Stomach (tissue), 19 donors: ENCODE results near the gene PABPC1L2B. TPM values are rescaled to one million over a fixed set of nuclear protein-coding genes. Genes with fewer than 3 reads are reported as not detected.
"Not testable (repeated sequence)": the region's sequence is repeated elsewhere in the genome, so short reads cannot be mapped to it uniquely, and the experiment has no call there.

Experiments
- DNase-seq, 2 donors: peaks; one replicate each; pipeline versions ENCODE4 v3.0.0 to v3.0.0-alpha.2; 2013 to 2019
- H3K27ac ChIP-seq, 5 donors: fragments of 200-600 bp in 4 of 5; sonication (generic) in 4 of 5; one replicate each; pipeline ENCODE4 v1.5.1; 2013 to 2019; ENCODE audit warnings: mild to moderate bottlenecking in 1 of 5, moderate library complexity in 1 of 5
- H3K27me3 ChIP-seq, 3 donors: fragments of 200-600 bp; sonication (generic); one replicate each; pipeline ENCODE4 v1.5.1; 2017 to 2019; ENCODE audit warnings: mixed run types in 1 of 3
- H3K36me3 ChIP-seq, 4 donors: fragments of 200-600 bp; sonication (generic); 1 replicate in 3 of 4; 2 replicates in 1 of 4; pipeline ENCODE4 v1.5.1; 2016 to 2019
- H3K4me1 ChIP-seq, 4 donors: fragments of 200-600 bp; sonication (generic); one replicate each; pipeline ENCODE4 v1.5.1; 2016 to 2019
- H3K4me3 ChIP-seq, 4 donors: fragments of 200-600 bp; sonication (generic) in 3 of 4; one replicate each; pipeline ENCODE4 v1.5.1; 2016 to 2019; ENCODE audit warnings: mild to moderate bottlenecking in 1 of 4
- H3K9me3 ChIP-seq, 4 donors: fragments of 200-600 bp; sonication (generic); one replicate each; pipeline ENCODE4 v1.5.1; 2016 to 2019
- EP300 ChIP-seq: sonication (generic); formaldehyde crosslinking; IDR thresholded peaks from one replicate; pipeline ENCODE4 v1.6.1; 2017; ENCODE audit warnings: antibody characterized with exemption
- POLR2A ChIP-seq, 4 donors: fragments of 450-650 bp; IDR thresholded peaks; one replicate each; pipeline ENCODE4 v1.6.1; 2016; ENCODE audit warnings: antibody characterized with exemption in 4 of 4, control low read depth in 2 of 4, mild to moderate bottlenecking in 1 of 4, moderate library complexity in 1 of 4
- WGBS, 5 donors: extraction: QIAGEN DNeasy Blood & Tissue Kit in 3 of 5; methylation state at CpG; one replicate each; pipeline versions ENCODE4 v1.1.5 to v1.1.7; 2013 to 2018; 5-methylcytosine and 5-hydroxymethylcytosine counted together
- intact Hi-C: fragments of 100-400 bp; cut with DNase I; formaldehyde crosslinking; loops from one replicate; pipeline ENCODE4 v1.15.1; 2023; ENCODE audit warnings: low total_unique reads
- long read RNA-seq, 10 donors: transcript quantifications; one replicate each; lab custom pipeline, GENCODE V29; 2026
- polyA plus RNA-seq, 3 donors: library from polyadenylated mRNA; stranded (reverse); fragments of 200-250 nt; gene quantifications; one replicate each; pipeline ENCODE4 v1.2.3, GENCODE V29; 2013
- total RNA-seq, 5 donors: library from RNA; depleted of rRNA; stranded (reverse); fragments of >200 nt; gene quantifications; one replicate each; pipeline versions ENCODE4 v1.1.0 to v1.2.3, GENCODE V29; 2014 to 2016
- TF ChIP-seq, protein P1 (sequence below), 7 experiments: fragments of 450-650 bp in 4 of 7; fragments of 200-600 bp in 3 of 7; sonication (generic) in 3 of 7; IDR thresholded peaks; one replicate each; pipeline ENCODE4 v1.5.1; 2016 to 2019; ENCODE audit warnings: antibody characterized with exemption in 7 of 7, control low read depth in 2 of 7, mild to moderate bottlenecking in 1 of 7
- donor health status: healthy with polysubstance abuse.
- donor health status: Bipolar disorder and iron deficiency.
- donor health status: healthy.

PABPC1L2B gene
- total RNA-seq (not detected), polyA plus RNA-seq (not detected)
- long read RNA-seq, donor 1: 0 reads
- long read RNA-seq, donor 2: 0 reads
- long read RNA-seq, donor 3: 0 reads
- long read RNA-seq, donor 4: 0 reads
- long read RNA-seq, donor 5: 0 reads
- long read RNA-seq, donor 6, partial matches to known transcripts: 0 of 1 reads
- long read RNA-seq, donor 6, other reads (novel, unspliced or antisense): 0 of 1 reads
- long read RNA-seq, donor 7: 0 reads
- long read RNA-seq, donor 8: 0 reads
- long read RNA-seq, donor 9: 0 reads
- long read RNA-seq, donor 10: 0 reads

- H3K27ac ChIP-seq, H3K27me3 ChIP-seq, DNase-seq, H3K36me3 ChIP-seq, H3K4me3 ChIP-seq, H3K9me3 ChIP-seq, intact Hi-C loops, H3K4me1 ChIP-seq: not testable (repeated sequence)
- WGBS, 5 donors: no CpG with 5 or more reads among the region's 44 CpGs
Observed at GRCh38 chrX:73002733-73003132, at the start of gene PABPC1L2B. Gene PABPC1L2B (plus strand): TSS chrX:73002939. CDS start chrX:73003643, 704 bp downstream.

DNA sequence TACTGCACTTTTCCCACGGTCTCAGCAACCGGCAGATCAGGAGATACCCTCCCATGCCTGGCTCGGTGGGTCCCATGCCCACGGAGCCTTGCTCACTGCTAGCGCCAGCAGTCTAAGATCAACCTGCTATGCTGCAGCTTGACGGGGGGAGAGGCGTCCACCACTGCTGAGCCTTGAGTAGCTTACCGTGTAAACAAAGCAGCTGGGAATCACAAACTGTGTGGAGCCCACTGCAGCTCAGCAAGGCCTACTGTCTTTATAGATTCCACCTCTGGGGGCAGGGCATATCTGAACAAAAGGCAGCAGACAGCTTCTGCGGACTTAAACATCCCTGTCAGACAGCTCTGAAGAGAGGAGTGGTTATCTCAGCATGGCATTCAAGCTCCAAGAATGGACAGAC, 42.8 kb upstream of the PABPC1L2B start:
- H3K9me3 ChIP-seq, H3K27me3 ChIP-seq, H3K36me3 ChIP-seq, H3K4me1 ChIP-seq, H3K4me3 ChIP-seq, intact Hi-C loops, H3K27ac ChIP-seq, DNase-seq: not testable (repeated sequence)
- WGBS, 5 donors: no CpG with 5 or more reads among the region's 9 CpGs

DNA sequence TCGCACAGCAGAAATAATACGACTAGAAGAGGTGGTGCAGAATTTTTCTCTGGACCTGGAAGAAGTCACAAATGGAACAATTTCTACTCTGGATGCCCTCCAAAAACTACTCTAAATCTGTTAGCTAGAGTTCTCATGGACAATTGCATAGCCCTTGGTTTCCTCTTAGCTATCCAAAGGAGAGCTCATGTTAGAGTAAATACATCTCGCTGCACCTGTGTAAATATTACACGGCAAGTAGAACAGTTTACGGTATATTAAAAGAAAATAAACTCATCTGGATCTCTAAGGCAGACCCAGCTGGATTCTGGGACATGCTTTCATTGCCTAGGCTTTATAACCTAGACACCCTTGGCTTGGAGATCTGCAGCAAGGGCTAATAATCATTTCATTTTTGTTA, 30.9 kb upstream of the PABPC1L2B start:
- H3K9me3 ChIP-seq, H3K27ac ChIP-seq, H3K27me3 ChIP-seq, H3K4me1 ChIP-seq, H3K36me3 ChIP-seq, intact Hi-C loops, H3K4me3 ChIP-seq, DNase-seq: not testable (repeated sequence)
- no CpG with 5 or more reads among the region's 5 CpGs for WGBS, 5 donors

GRCh38 chrX:72974885-72975284, 27.9 kb upstream of the PABPC1L2B start:
- H3K27me3 ChIP-seq, H3K9me3 ChIP-seq, H3K27ac ChIP-seq, H3K36me3 ChIP-seq, H3K4me3 ChIP-seq, H3K4me1 ChIP-seq, DNase-seq, intact Hi-C loops: not testable (repeated sequence)
- no CpG with 5 or more reads among the region's 7 CpGs for WGBS, 5 donors

- DNase-seq, H3K27ac ChIP-seq, H3K27me3 ChIP-seq, H3K9me3 ChIP-seq, H3K4me3 ChIP-seq, H3K36me3 ChIP-seq, intact Hi-C loops, H3K4me1 ChIP-seq: not testable (repeated sequence)
- WGBS, 5 donors: 46 to 64% (median 49%) methylated on average over 3 to 5 of the region's 5 CpGs
Observed at GRCh38 chrX:72980894-72981469, 21.8 kb upstream of the PABPC1L2B start.

DNA sequence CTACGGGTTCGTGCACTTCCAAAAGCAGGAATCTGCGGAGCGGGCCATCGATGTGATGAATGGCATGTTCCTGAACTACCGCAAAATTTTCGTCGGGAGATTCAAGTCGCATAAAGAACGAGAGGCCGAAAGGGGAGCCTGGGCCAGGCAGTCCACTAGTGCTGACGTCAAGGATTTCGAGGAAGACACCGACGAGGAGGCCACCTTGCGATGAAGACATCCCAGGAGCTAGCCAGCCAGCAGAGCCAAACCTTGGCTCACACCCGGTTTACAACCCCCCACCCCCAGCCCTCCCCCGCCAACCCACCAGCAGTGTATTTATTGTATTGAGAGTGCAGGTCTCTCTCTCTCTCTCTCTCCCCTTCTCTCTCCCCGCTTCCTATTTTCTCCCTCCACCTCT, 1.3 kb downstream of the PABPC1L2B start:
- H3K4me3 ChIP-seq, H3K36me3 ChIP-seq, H3K9me3 ChIP-seq, H3K27ac ChIP-seq, intact Hi-C loops, H3K27me3 ChIP-seq, DNase-seq, H3K4me1 ChIP-seq: not testable (repeated sequence)
- no CpG with 5 or more reads among the region's 19 CpGs for WGBS, 5 donors

- Histone ChIP-seq H3K4me3 (no peak overlapping the region), H3K27me3 (no peaks in the 10 kb centered on the region), H3K4me1 (no peaks in the 10 kb centered on the region), H3K9me3 (peaks cover 0 to 42% (median 23%) of the 10 kb centered on the region in 4 donors), H3K36me3 (no peaks in the 10 kb centered on the region), H3K27ac (no peak overlapping the region)
- intact Hi-C loops: no loop called here
- DNase-seq: no peak
- WGBS, 5 donors: 88 to 96% (median 93%) methylated on average over 9 to 30 of the region's 30 CpGs
- TF ChIP-seq, protein P1, sequence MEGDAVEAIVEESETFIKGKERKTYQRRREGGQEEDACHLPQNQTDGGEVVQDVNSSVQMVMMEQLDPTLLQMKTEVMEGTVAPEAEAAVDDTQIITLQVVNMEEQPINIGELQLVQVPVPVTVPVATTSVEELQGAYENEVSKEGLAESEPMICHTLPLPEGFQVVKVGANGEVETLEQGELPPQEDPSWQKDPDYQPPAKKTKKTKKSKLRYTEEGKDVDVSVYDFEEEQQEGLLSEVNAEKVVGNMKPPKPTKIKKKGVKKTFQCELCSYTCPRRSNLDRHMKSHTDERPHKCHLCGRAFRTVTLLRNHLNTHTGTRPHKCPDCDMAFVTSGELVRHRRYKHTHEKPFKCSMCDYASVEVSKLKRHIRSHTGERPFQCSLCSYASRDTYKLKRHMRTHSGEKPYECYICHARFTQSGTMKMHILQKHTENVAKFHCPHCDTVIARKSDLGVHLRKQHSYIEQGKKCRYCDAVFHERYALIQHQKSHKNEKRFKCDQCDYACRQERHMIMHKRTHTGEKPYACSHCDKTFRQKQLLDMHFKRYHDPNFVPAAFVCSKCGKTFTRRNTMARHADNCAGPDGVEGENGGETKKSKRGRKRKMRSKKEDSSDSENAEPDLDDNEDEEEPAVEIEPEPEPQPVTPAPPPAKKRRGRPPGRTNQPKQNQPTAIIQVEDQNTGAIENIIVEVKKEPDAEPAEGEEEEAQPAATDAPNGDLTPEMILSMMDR (IDR thresholded peaks at IDR 0.05): no peak
- TF ChIP-seq POLR2A (IDR thresholded peaks at IDR 0.05) (no peak), EP300 (no peak)
Observed at GRCh38 chrX:73021361-73022092, 18.8 kb downstream of the PABPC1L2B start.

DNA sequence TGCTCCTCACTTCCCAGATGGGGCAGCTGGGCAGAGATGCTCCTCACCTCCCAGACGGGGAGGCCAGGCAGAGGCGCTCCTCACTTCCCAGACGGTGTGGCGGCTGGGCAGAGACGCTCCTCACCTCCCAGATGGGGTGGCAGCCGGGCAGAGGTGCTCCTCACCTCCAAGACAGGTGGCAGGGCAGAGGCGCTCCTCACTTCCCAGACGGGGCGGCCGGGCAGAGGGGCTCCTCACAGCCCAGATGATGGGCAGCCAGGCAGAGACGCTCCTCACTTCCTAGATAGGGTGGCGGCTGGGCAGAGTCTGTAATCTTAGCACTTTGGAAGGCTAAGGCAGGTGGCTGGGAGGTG, 19.3 kb downstream of the PABPC1L2B start:
- H3K27ac ChIP-seq, H3K36me3 ChIP-seq, H3K4me1 ChIP-seq, H3K27me3 ChIP-seq, H3K4me3 ChIP-seq, intact Hi-C loops, DNase-seq: not testable (repeated sequence)
- 80 to 92% (median 92%) methylated on average over 4 to 12 of the region's 12 CpGs; no CpG with 5 or more reads in 1 of the 5 donors for WGBS, 5 donors
- peaks cover 0 to 46% (median 23%) of the 10 kb centered on the region in 4 donors for H3K9me3 ChIP-seq
